HL-60 (cell line): ENCODE data around the gene TAF4B.

ENCODE experiments used
- DNase-seq, 2 experiments: peaks; one replicate each; pipeline ENCODE4 v3.0.0-alpha.2; 2010 to 2020; ENCODE audit warnings: low read depth in 1 of 2, low spot score in 1 of 2
- H3K27ac ChIP-seq: fragments of 250-450 bp; sonication (Bioruptor Pico); replicated peaks from 2 replicates; pipeline ENCODE4 v1.5.1; 2020; ENCODE audit warnings: mild to moderate bottlenecking, moderate library complexity
- H3K27me3 ChIP-seq: fragments of 250-450 bp; sonication (Bioruptor Pico); 2 replicates; pipeline ENCODE4 v1.5.1; 2021; ENCODE audit warnings: mild to moderate bottlenecking, moderate library complexity; ENCODE audit not compliant: insufficient read depth, poor library complexity, severe bottlenecking
- H3K4me3 ChIP-seq: replicated peaks from 2 replicates; pipeline ENCODE4 v1.5.1; 2011; ENCODE audit warnings: mild to moderate bottlenecking, control low read depth, low read length; ENCODE audit not compliant: insufficient read depth
- CTCF ChIP-seq: IDR thresholded peaks from one replicate; pipeline ENCODE4 v1.5.1; 2011; ENCODE audit warnings: low read length, control low read depth, inconsistent platforms; ENCODE audit not compliant: insufficient read depth
- GABPA ChIP-seq: IDR thresholded peaks from 2 replicates; pipeline ENCODE4 v1.6.1; 2012; ENCODE audit warnings: low read depth
- POLR2AphosphoS5 ChIP-seq: IDR thresholded peaks from 2 replicates; pipeline ENCODE4 v1.6.1; 2012; ENCODE audit warnings: low read depth
- REST ChIP-seq: IDR thresholded peaks from 2 replicates; pipeline ENCODE4 v1.6.1; 2012; ENCODE audit warnings: low read depth; ENCODE audit not compliant: insufficient replicate concordance
- SPI1 ChIP-seq: IDR thresholded peaks from 2 replicates; pipeline ENCODE4 v1.6.1; 2012; ENCODE audit warnings: low read depth, mild to moderate bottlenecking, borderline replicate concordance

Gene TAF4B

GRCh38 chr18:26397019-26397418 is 170.8 kb downstream of the TAF4B start:
- Histone ChIP-seq H3K27ac (no peak overlapping the region), H3K27me3 (no peaks in the 10 kb centered on the region), H3K4me3 (no peak overlapping the region)
- TF ChIP-seq SPI1 = no peak
- TF ChIP-seq GABPA = no peak
- TF ChIP-seq REST = no peak
- no peak for TF ChIP-seq POLR2AphosphoS5
- no peak for TF ChIP-seq CTCF
- DNase-seq = no peak

- no peak for DNase-seq
Observed at GRCh38 chr18:26403491-26403890, 177.2 kb downstream of the TAF4B start.

GRCh38 chr18:26405190-26405801 is 179.1 kb downstream of the TAF4B start:
- no peaks in the 10 kb centered on the region for H3K27me3 ChIP-seq
- TF ChIP-seq SPI1 (no peak), POLR2AphosphoS5 (no peak), REST (no peak), CTCF (no peak)
- H3K4me3 ChIP-seq = no peak overlapping the region
- H3K27ac ChIP-seq = no peak overlapping the region
- no peak for DNase-seq

More at GRCh38 chr18:26403491-26403890, 177.2 kb downstream of the TAF4B start:
- no peak for TF ChIP-seq SPI1
- no peak for TF ChIP-seq GABPA
- TF ChIP-seq CTCF = no peak
- Histone ChIP-seq H3K27me3 (no peaks in the 10 kb centered on the region), H3K4me3 (no peak overlapping the region), H3K27ac (no peak overlapping the region)

- H3K27me3 ChIP-seq = no peaks in the 10 kb centered on the region
- no peak for DNase-seq
- H3K4me3 ChIP-seq = no peak overlapping the region
- H3K27ac ChIP-seq = no peak overlapping the region
- TF ChIP-seq GABPA (no peak), REST (no peak), SPI1 (no peak), CTCF (no peak), POLR2AphosphoS5 (no peak)
Observed at GRCh38 chr18:26406324-26406723, 180.1 kb downstream of the TAF4B start.
